PFSK-1 (cell line): ENCODE results near the gene PCDHGA6.

Source experiments
- TAF1 ChIP-seq: IDR thresholded peaks from 2 replicates; pipeline ENCODE4 v1.6.1; 2012; ENCODE audit warnings: low read length, control low read depth, borderline replicate concordance; ENCODE audit not compliant: insufficient read depth
- TF ChIP-seq, protein P1 (sequence below), 2 experiments: IDR thresholded peaks; 2 replicates each; pipeline versions ENCODE4 v1.6.1 to v1.8.0; 2011 to 2012; ENCODE audit warnings: low read depth in 2 of 2, low read length in 2 of 2, control low read depth in 1 of 2, inconsistent platforms in 1 of 2, mild to moderate bottlenecking in 1 of 2, moderate library complexity in 1 of 2; ENCODE audit not compliant: insufficient read depth in 1 of 2

DNA sequence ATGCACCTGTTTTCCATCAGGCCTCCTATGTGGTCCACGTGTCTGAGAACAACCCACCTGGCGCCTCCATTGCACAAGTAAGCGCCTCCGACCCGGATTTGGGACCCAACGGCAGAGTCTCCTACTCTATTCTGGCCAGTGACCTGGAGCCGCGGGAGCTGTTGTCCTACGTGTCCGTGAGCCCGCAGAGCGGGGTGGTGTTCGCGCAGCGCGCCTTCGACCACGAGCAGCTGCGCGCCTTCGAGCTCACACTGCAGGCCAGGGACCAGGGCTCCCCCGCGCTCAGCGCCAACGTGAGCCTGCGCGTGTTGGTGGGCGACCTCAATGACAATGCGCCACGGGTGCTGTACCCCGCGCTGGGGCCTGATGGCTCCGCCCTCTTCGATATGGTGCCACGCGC lies 22.1 kb upstream of the PCDHGA6 start:
- no peak for TF ChIP-seq TAF1
- TF ChIP-seq, protein P1, sequence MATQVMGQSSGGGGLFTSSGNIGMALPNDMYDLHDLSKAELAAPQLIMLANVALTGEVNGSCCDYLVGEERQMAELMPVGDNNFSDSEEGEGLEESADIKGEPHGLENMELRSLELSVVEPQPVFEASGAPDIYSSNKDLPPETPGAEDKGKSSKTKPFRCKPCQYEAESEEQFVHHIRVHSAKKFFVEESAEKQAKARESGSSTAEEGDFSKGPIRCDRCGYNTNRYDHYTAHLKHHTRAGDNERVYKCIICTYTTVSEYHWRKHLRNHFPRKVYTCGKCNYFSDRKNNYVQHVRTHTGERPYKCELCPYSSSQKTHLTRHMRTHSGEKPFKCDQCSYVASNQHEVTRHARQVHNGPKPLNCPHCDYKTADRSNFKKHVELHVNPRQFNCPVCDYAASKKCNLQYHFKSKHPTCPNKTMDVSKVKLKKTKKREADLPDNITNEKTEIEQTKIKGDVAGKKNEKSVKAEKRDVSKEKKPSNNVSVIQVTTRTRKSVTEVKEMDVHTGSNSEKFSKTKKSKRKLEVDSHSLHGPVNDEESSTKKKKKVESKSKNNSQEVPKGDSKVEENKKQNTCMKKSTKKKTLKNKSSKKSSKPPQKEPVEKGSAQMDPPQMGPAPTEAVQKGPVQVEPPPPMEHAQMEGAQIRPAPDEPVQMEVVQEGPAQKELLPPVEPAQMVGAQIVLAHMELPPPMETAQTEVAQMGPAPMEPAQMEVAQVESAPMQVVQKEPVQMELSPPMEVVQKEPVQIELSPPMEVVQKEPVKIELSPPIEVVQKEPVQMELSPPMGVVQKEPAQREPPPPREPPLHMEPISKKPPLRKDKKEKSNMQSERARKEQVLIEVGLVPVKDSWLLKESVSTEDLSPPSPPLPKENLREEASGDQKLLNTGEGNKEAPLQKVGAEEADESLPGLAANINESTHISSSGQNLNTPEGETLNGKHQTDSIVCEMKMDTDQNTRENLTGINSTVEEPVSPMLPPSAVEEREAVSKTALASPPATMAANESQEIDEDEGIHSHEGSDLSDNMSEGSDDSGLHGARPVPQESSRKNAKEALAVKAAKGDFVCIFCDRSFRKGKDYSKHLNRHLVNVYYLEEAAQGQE (IDR thresholded peaks at IDR 0.05; ENCODE audit: insufficient read depth in 1 of 2, low read depth in 2 of 2, low read length in 2 of 2) = no peak
